Activated B cell treated with CpG ODN at 0.5 μM for 24 hours (primary cell): Measurements from ENCODE around the gene KRT37. TPM values are rescaled to one million over a fixed set of nuclear protein-coding genes. Genes with fewer than 3 reads are reported as not detected.

Source experiments
- ATAC-seq: fragments of 200-7000 bp; cut with Tn5 transposase; one replicate; pipeline ENCODE4 v1.10.0; 2021; ENCODE audit warnings: low read depth, mild to moderate bottlenecking, moderate library complexity
- CTCF ChIA-PET: fragments of 350-600 bp; sonication (Branson Sonifier 250); formaldehyde crosslinking; loops from one replicate; lab custom pipeline; 2021; ENCODE audit warnings: antibody characterized with exemption; lab: Charles Lee
- POLR2A ChIA-PET: fragments of 350-600 bp; sonication (Branson Sonifier 250); formaldehyde crosslinking; loops from one replicate; lab custom pipeline; 2021; ENCODE audit warnings: antibody characterized with exemption; lab: Charles Lee
- DNase-seq: peaks from one replicate; pipeline ENCODE4 v3.0.0; 2022
- H3K27ac Mint-ChIP-seq: one replicate; pipeline ENCODE4 v1.8.0; 2020; ENCODE audit warnings: mixed read lengths
- H3K27me3 Mint-ChIP-seq: one replicate; pipeline ENCODE4 v1.8.0; 2021; ENCODE audit warnings: mixed read lengths
- H3K36me3 Mint-ChIP-seq: one replicate; pipeline ENCODE4 v1.8.0; 2021; ENCODE audit warnings: low read depth, mixed read lengths
- H3K4me1 Mint-ChIP-seq: one replicate; pipeline ENCODE4 v1.8.0; 2021; ENCODE audit warnings: mixed read lengths
- H3K4me3 Mint-ChIP-seq: one replicate; pipeline ENCODE4 v1.8.0; 2020; ENCODE audit warnings: mild to moderate bottlenecking, mixed read lengths
- H3K9me3 Mint-ChIP-seq: one replicate; pipeline ENCODE4 v1.8.0; 2020; ENCODE audit warnings: mixed read lengths
- CTCF ChIP-seq: fragments of 200-600 bp; IDR thresholded peaks from one replicate; pipeline ENCODE4 v1.8.0; 2022; ENCODE audit warnings: antibody characterized with exemption, mild to moderate bottlenecking
- intact Hi-C: fragments of 100-400 bp; cut with micrococcal nuclease; formaldehyde crosslinking; loops from one replicate; pipeline ENCODE4 v1.15.1; 2024
- total RNA-seq: library from RNA; stranded (reverse); gene quantifications from 2 replicates; pipeline ENCODE4 v1.2.3, GENCODE V29; 2022

Gene KRT37
- total RNA-seq, 1 donor from 2014 or later, result not detected

- ATAC-seq, result no peak
Observed at GRCh38 chr17:41455236-41455635, 30.9 kb upstream of the KRT37 start.

GRCh38 chr17:41453066-41453465, 28.7 kb upstream of the KRT37 start:
- H3K4me1 Mint-ChIP-seq, result no peaks in the 10 kb centered on the region
- ChIA-PET POLR2A (no interaction called here), CTCF (no interaction called here)
- no peaks in the 10 kb centered on the region for H3K9me3 Mint-ChIP-seq
- H3K4me3 Mint-ChIP-seq, result no peak overlapping the region
- DNase-seq (no peak), ATAC-seq (no peak)
- TF ChIP-seq CTCF, result no peak
- intact Hi-C loops, result no loop called here
- no peak overlapping the region for H3K27ac Mint-ChIP-seq
- H3K36me3 Mint-ChIP-seq, result no peaks in the 10 kb centered on the region
- peaks cover 18% of the 10 kb centered on the region for H3K27me3 Mint-ChIP-seq

More at GRCh38 chr17:41455236-41455635, 30.9 kb upstream of the KRT37 start:
- no peak for DNase-seq
- POLR2A ChIA-PET, result no interaction called here
- Mint-ChIP-seq H3K36me3 (no peaks in the 10 kb centered on the region), H3K27ac (no peak overlapping the region), H3K4me1 (no peaks in the 10 kb centered on the region), H3K4me3 (no peak overlapping the region), H3K27me3 (peaks cover 20% of the 10 kb centered on the region), H3K9me3 (no peaks in the 10 kb centered on the region)
- TF ChIP-seq CTCF, result no peak
- intact Hi-C loops, result no loop called here
- CTCF ChIA-PET, result no interaction called here

DNA sequence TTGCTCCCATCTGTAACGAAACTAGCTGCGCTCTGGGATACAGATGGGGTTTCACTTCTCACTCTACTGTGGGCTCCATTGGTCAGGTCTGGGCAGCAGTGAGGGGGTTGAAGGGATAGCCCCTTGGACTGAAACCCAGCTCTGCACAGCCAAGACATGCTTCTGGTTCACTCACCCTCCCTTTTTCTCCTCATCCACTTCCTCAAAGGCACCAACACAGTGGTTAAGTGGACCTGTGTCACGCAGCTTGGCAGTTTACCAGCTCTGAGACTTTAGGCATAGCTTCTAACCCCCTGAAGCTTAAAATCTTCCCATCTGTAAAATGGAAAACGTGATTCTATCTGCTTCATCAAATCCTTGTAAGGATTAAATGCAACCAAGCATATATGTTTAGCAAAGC, 27.9 kb upstream of the KRT37 start:
- ChIA-PET CTCF (no interaction called here), POLR2A (no interaction called here)
- Mint-ChIP-seq H3K27me3 (peaks cover 18% of the 10 kb centered on the region), H3K36me3 (no peaks in the 10 kb centered on the region), H3K27ac (no peak overlapping the region), H3K4me1 (no peaks in the 10 kb centered on the region), H3K9me3 (no peaks in the 10 kb centered on the region), H3K4me3 (no peak overlapping the region)
- no peak for ATAC-seq
- no peak for DNase-seq
- intact Hi-C loops, result no loop called here
- TF ChIP-seq CTCF, result no peak

- no peak for DNase-seq
- H3K9me3 Mint-ChIP-seq, result no peaks in the 10 kb centered on the region
- no peaks in the 10 kb centered on the region for H3K4me1 Mint-ChIP-seq
- no peak for TF ChIP-seq CTCF
- intact Hi-C loops, result no loop called here
- no peaks in the 10 kb centered on the region for H3K36me3 Mint-ChIP-seq
- no peak for ATAC-seq
- CTCF ChIA-PET, result no interaction called here
- POLR2A ChIA-PET, result no interaction called here
- no peak overlapping the region for H3K4me3 Mint-ChIP-seq
- no peak overlapping the region for H3K27ac Mint-ChIP-seq
- peaks cover 18% of the 10 kb centered on the region for H3K27me3 Mint-ChIP-seq
Observed at GRCh38 chr17:41451154-41451728, 26.9 kb upstream of the KRT37 start.

DNA sequence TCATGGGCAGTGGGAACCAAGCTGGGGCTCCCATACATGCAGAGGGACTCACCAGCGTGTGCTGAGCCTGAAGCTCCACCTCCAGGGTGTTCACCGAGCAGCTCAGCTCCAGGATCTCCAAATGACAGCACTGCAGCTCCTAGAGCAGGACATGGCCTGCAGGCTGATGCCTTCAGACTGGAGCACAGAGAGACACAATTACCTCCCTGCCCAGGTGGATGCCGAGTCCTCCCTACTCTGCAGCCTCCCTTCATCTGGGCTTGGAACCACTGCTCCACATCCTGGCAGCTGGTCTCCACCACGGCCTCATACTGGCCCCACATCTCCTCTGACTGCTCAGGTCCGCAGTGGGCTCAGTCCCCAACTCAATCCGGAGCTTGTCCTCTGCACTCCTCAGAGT, 24.6 kb upstream of the KRT37 start:
- no peaks in the 10 kb centered on the region for H3K4me1 Mint-ChIP-seq
- no peaks in the 10 kb centered on the region for H3K9me3 Mint-ChIP-seq
- no peak overlapping the region for H3K4me3 Mint-ChIP-seq
- no peak overlapping the region for H3K27ac Mint-ChIP-seq
- DNase-seq (no peak), ATAC-seq (no peak)
- intact Hi-C loops, result no loop called here
- no peaks in the 10 kb centered on the region for H3K36me3 Mint-ChIP-seq
- H3K27me3 Mint-ChIP-seq, result peaks cover 23% of the 10 kb centered on the region
- ChIA-PET CTCF (no interaction called here), POLR2A (no interaction called here)
- no peak for TF ChIP-seq CTCF
